HepG2 (cell line): ENCODE measurements around the gene GRM4. TPM values are rescaled to one million over a fixed set of nuclear protein-coding genes. Genes with fewer than 3 reads are reported as not detected.

Experiments
- ATAC-seq: fragments of 200-7000 bp; cut with Tn5 transposase; 3 replicates; pipeline ENCODE4 v1.9.1; 2020; ENCODE audit warnings: mild to moderate bottlenecking, moderate library complexity
- BruUV-seq: library from RNA; stranded (reverse); fragments of 400-500 nt; replicated peaks from 2 replicates; lab custom pipeline; 2021; lab: Mats Ljungman, UMichigan
- CTCF ChIA-PET: fragments of 300-600 bp; formaldehyde crosslinking; extraction: SDS; loops from one replicate; lab custom pipeline; 2021; ENCODE audit warnings: low total read pairs, inconsistent platforms, low intra/inter-chr PET ratio; lab: Yijun Ruan, JAX
- POLR2A ChIA-PET: fragments of 350-600 bp; sonication (Branson Sonifier 250); formaldehyde crosslinking; loops from one replicate; lab custom pipeline; 2020; ENCODE audit warnings: antibody characterized with exemption, inconsistent platforms; lab: Yijun Ruan, JAX
- DNase-seq: peaks from one replicate; pipeline ENCODE4 v3.0.0-alpha.2; 2015; ENCODE audit warnings: low spot score
- FAIRE-seq: peaks from 3 replicates; lab custom pipeline; 2011; peaks lifted over from hg19 to GRCh38; lab: Jason Lieb, UNC
- H2AFZ ChIP-seq: one replicate; pipeline ENCODE4 v1.6.1; 2011; ENCODE audit warnings: low read length, inconsistent platforms
- H3K27ac ChIP-seq: fragments of 300-600 bp; 3 replicates; pipeline ENCODE4 v1.8.0; 2011; ENCODE audit warnings: mixed run types, mild to moderate bottlenecking, mixed read lengths, low read length, inconsistent platforms; ENCODE audit not compliant: insufficient read depth; ENCODE audit errors: extremely low read length
- H3K27me3 ChIP-seq, 2 experiments: fragments of 200-600 bp in 1 of 2; 2 replicates in 1 of 2; 3 replicates in 1 of 2; pipeline versions ENCODE4 v1.6.0 to v1.8.0; 2011; ENCODE audit warnings: low read length in 2 of 2, mild to moderate bottlenecking in 2 of 2, moderate library complexity in 2 of 2, inconsistent platforms in 1 of 2; ENCODE audit not compliant: insufficient read depth in 2 of 2, control insufficient read depth in 1 of 2
- H3K36me3 ChIP-seq, 2 experiments: fragments of 200-600 bp in 1 of 2; replicated peaks in 1 of 2; 2 replicates in 1 of 2; 3 replicates in 1 of 2; pipeline versions ENCODE4 v1.5.1 to v1.8.0; 2011; ENCODE audit warnings: low read length in 2 of 2, inconsistent platforms in 1 of 2; ENCODE audit not compliant: insufficient read depth in 2 of 2, control insufficient read depth in 1 of 2
- H3K4me1 ChIP-seq: 2 replicates; pipeline ENCODE4 v1.5.1; 2012; ENCODE audit warnings: low read length, inconsistent platforms; ENCODE audit not compliant: insufficient read depth
- H3K4me2 ChIP-seq: 2 replicates; pipeline ENCODE4 v1.6.0; 2011; ENCODE audit warnings: low read depth, low read length, inconsistent platforms
- H3K4me3 ChIP-seq, 3 experiments: fragments of 200-600 bp in 1 of 3; sonication (generic), shearing (Covaris generic) in 1 of 3; replicated peaks in 1 of 3; 2 replicates each; pipeline ENCODE4 v1.5.1; 2011 to 2016; ENCODE audit warnings: low read length in 3 of 3, inconsistent platforms in 2 of 3, low read depth in 2 of 3, mild to moderate bottlenecking in 2 of 3, control low read depth in 1 of 3, mixed read lengths in 1 of 3; ENCODE audit not compliant: insufficient read depth in 1 of 3
- H3K79me2 ChIP-seq: one replicate; pipeline ENCODE4 v1.6.1; 2011; ENCODE audit warnings: low read length, inconsistent platforms; ENCODE audit not compliant: insufficient read depth
- H3K9ac ChIP-seq: 2 replicates; pipeline ENCODE4 v1.6.0; 2011; ENCODE audit warnings: mild to moderate bottlenecking, low read depth, low read length, inconsistent platforms; ENCODE audit not compliant: insufficient read depth
- H3K9me3 ChIP-seq: 2 replicates; pipeline ENCODE4 v1.5.1; 2012; ENCODE audit warnings: mild to moderate bottlenecking, low read length
- H4K20me1 ChIP-seq: 2 replicates; pipeline ENCODE4 v1.6.0; 2011; ENCODE audit warnings: inconsistent platforms, mild to moderate bottlenecking, low read length, moderate library complexity; ENCODE audit not compliant: insufficient read depth
- CHCHD3 ChIP-seq: sonication (generic); formaldehyde crosslinking; IDR thresholded peaks from 2 replicates; pipeline ENCODE4 v1.8.0; 2022; ENCODE audit warnings: mild to moderate bottlenecking, missing genetic modification reagents, moderate library complexity
- DPF2 ChIP-seq: sonication (generic); formaldehyde crosslinking; IDR thresholded peaks from 2 replicates; pipeline ENCODE4 v1.4.0; 2020; ENCODE audit warnings: mild to moderate bottlenecking, low read depth, missing genetic modification reagents, borderline replicate concordance
- PBX3 ChIP-seq: sonication (generic); formaldehyde crosslinking; IDR thresholded peaks from 2 replicates; pipeline ENCODE4 v1.8.1; 2023; ENCODE audit warnings: missing genetic modification reagents, inconsistent platforms, borderline replicate concordance
- ZBTB37 ChIP-seq: sonication (generic); formaldehyde crosslinking; IDR thresholded peaks from 2 replicates; pipeline ENCODE4 v1.4.0; 2020; ENCODE audit warnings: mild to moderate bottlenecking, missing genetic modification reagents
- ZNF180 ChIP-seq: sonication (generic); formaldehyde crosslinking; IDR thresholded peaks from 2 replicates; pipeline ENCODE4 v1.4.0; 2020; ENCODE audit warnings: low read depth, missing genetic modification reagents, borderline replicate concordance
- ZNF770 ChIP-seq: sonication (generic); formaldehyde crosslinking; IDR thresholded peaks from 2 replicates; pipeline ENCODE4 v1.5.0; 2020; ENCODE audit warnings: mild to moderate bottlenecking, missing genetic modification reagents
- WGBS: methylation state at CpG from one replicate; pipeline ENCODE4 v1.1.6; 2017; ENCODE audit warnings: low lambda C conversion rate; 5-methylcytosine and 5-hydroxymethylcytosine counted together
- in situ Hi-C: cut with HindIII; loops from 2 replicates; pipeline ENCODE4 v1.10.0; 2017; ENCODE audit warnings: low pct_unique_long_range_greater_than_20kb; ENCODE audit not compliant: extremely low pct_ligation_motif_present
- intact Hi-C: fragments of 100-400 bp; cut with micrococcal nuclease; formaldehyde crosslinking; loops from one replicate; pipeline ENCODE4 v1.10.0; 2022; ENCODE audit not compliant: unreplicated experiment
- polyA plus RNA-seq, 8 experiments: library from polyadenylated mRNA; depleted of rRNA in 3 of 8; stranded (reverse) in 7 of 8; unstranded in 1 of 8; fragments of >200 nt; fragmentation: Illumina TruSeq in 4 of 8; extraction: Trizol in 4 of 8; gene quantifications; 2 replicates each; pipeline versions ENCODE4 v1.2.1 to v1.2.3, GENCODE V29; 2011 to 2016; ENCODE audit warnings: low read depth in 4 of 8, missing spikeins in 1 of 8, mixed read lengths in 1 of 8; ENCODE audit not compliant: insufficient read depth in 1 of 8
- total RNA-seq, 5 experiments: library from RNA; depleted of rRNA; stranded (reverse); fragments of >200 nt; fragmentation: Illumina TruSeq; extraction: Trizol; gene quantifications; 2 replicates each; pipeline ENCODE4 v1.2.3, GENCODE V29; 2016; ENCODE audit warnings: low read depth in 1 of 5

Gene GRM4
- total and polyA plus RNA-seq, 2 of the 13 experiments (the other 11 are each of a cell fraction or from before 2014, with no cell fraction given), result not detected

GRCh38 chr6:34148631-34149451, 3.0 kb upstream of the GRM4 start:
- no TSS peak for BruUV-seq
- FAIRE-seq (no peak), ATAC-seq (no peak), DNase-seq (no peak)
- in situ Hi-C loops, result no loop called here
- Histone ChIP-seq H3K4me3 (no peak overlapping the region), H3K27ac (no peak overlapping the region), H2AFZ (no peak overlapping the region), H3K9ac (no peak overlapping the region), H3K9me3 (no peaks in the 10 kb centered on the region), H3K4me2 (no peak overlapping the region), H3K79me2 (no peaks in the 10 kb centered on the region), H3K36me3 (no peaks in the 10 kb centered on the region), H3K27me3 (peaks cover 15 to 82% of the 10 kb centered on the region in 2 experiments), H3K4me1 (peaks cover 4% of the 10 kb centered on the region; the same call in 1 of the 2 replicates), H4K20me1 (peaks cover 5% of the 10 kb centered on the region; the same call in 1 of the 2 replicates)
- POLR2A ChIA-PET, result no interaction called here
- WGBS, result 15% methylated on average over 8 of the region's 8 CpGs
- CTCF ChIA-PET, result no interaction called here
- intact Hi-C loops, result no loop called here
- no peak for TF ChIP-seq ZBTB37

- intact Hi-C loops, result no loop called here
- Histone ChIP-seq H4K20me1 (peaks cover 10% of the 10 kb centered on the region; the same call in 1 of the 2 replicates), H3K4me1 (peaks cover 7% of the 10 kb centered on the region; the same call in 1 of the 2 replicates), H3K4me3 (no peak overlapping the region), H3K27me3 (peaks cover 22 to 83% of the 10 kb centered on the region in 2 experiments), H2AFZ (no peak overlapping the region)
- no peak for DNase-seq
- POLR2A ChIA-PET, result no interaction called here
- TF ChIP-seq DPF2 (CRISPR knock-in tag), result no peak
- TF ChIP-seq PBX3 (CRISPR knock-in tag), result no peak
- TF ChIP-seq ZNF770 (CRISPR knock-in tag), result no peak
- no peak for TF ChIP-seq CHCHD3
- no peak for TF ChIP-seq ZNF180 (CRISPR knock-in tag)
- TF ChIP-seq, all 625 proteins: peak for 0
- Histone ChIP-seq H3K36me3 (no peaks in the 10 kb centered on the region), H3K9ac (no peak overlapping the region), H3K27ac (no peak overlapping the region), H3K9me3 (no peaks in the 10 kb centered on the region), H3K4me2 (no peak overlapping the region), H3K79me2 (no peaks in the 10 kb centered on the region)
- in situ Hi-C loops, result no loop called here
- WGBS, result 33% methylated on average over 13 of the region's 13 CpGs
- ATAC-seq, result no peak
- no peak for FAIRE-seq
- CTCF ChIA-PET, result no interaction called here
- BruUV-seq, result no TSS peak
Observed at GRCh38 chr6:34147906-34148630, 2.2 kb upstream of the GRM4 start.
